Endothelial cell of umbilical vein (primary cell): ENCODE data around the gene RGPD4.

Experiments used
- EZH2 ChIP-seq: IDR thresholded peaks from 2 replicates; pipeline ENCODE4 v1.6.1; 2012; ENCODE audit warnings: borderline replicate concordance, low read depth, mild to moderate bottlenecking, moderate library complexity, low read length, inconsistent platforms; ENCODE audit not compliant: severe bottlenecking
- FOS ChIP-seq: IDR thresholded peaks from 2 replicates; pipeline ENCODE4 v1.6.1; 2011; ENCODE audit warnings: mild to moderate bottlenecking, low read length, moderate library complexity, borderline replicate concordance; ENCODE audit not compliant: insufficient read depth
- JUN ChIP-seq: IDR thresholded peaks from 2 replicates; pipeline ENCODE4 v1.6.1; 2011; ENCODE audit warnings: borderline replicate concordance, low read depth; ENCODE audit not compliant: insufficient read length, insufficient read depth
- POLR2A ChIP-seq: IDR thresholded peaks from 2 replicates; pipeline ENCODE4 v1.6.1; 2012; ENCODE audit warnings: low read depth, mild to moderate bottlenecking, control low read depth, low read length
- TF ChIP-seq, protein P1 (sequence below), 2 donors: IDR thresholded peaks; 1 replicate in 1 of 2; 2 replicates in 1 of 2; pipeline ENCODE4 v1.5.1; 2011; ENCODE audit warnings: low read length in 2 of 2, mild to moderate bottlenecking in 2 of 2, moderate library complexity in 2 of 2, control low read depth in 1 of 2, inconsistent platforms in 1 of 2, low read depth in 1 of 2; ENCODE audit not compliant: insufficient read depth in 1 of 2; ENCODE audit errors: extremely low read depth in 1 of 2

DNA sequence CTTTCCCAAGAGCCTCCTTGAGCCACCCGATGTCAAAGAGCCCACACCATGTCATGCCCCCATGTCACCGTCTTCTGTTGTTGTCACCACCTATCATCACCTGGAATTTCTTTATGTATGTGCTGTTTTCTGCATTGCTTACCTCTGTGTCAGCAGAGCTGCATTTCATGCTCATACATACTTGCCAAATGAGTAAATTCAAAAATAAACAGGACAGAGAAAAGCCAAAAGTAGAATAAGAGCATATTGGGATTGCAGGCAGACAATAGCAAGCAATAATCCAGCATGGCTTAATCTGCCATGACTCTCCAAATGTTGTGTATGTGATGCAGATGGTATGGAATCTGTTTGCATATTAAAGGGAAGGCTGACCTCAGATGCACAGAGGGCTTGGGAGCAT lies 15.3 kb upstream of the RGPD4 start:
- TF ChIP-seq, protein P1, sequence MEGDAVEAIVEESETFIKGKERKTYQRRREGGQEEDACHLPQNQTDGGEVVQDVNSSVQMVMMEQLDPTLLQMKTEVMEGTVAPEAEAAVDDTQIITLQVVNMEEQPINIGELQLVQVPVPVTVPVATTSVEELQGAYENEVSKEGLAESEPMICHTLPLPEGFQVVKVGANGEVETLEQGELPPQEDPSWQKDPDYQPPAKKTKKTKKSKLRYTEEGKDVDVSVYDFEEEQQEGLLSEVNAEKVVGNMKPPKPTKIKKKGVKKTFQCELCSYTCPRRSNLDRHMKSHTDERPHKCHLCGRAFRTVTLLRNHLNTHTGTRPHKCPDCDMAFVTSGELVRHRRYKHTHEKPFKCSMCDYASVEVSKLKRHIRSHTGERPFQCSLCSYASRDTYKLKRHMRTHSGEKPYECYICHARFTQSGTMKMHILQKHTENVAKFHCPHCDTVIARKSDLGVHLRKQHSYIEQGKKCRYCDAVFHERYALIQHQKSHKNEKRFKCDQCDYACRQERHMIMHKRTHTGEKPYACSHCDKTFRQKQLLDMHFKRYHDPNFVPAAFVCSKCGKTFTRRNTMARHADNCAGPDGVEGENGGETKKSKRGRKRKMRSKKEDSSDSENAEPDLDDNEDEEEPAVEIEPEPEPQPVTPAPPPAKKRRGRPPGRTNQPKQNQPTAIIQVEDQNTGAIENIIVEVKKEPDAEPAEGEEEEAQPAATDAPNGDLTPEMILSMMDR (IDR thresholded peaks at IDR 0.05; ENCODE audit: extremely low read depth in 1 of 2, insufficient read depth in 1 of 2, low read depth in 1 of 2, low read length in 2 of 2): no peak
- TF ChIP-seq EZH2 (no peak), FOS (no peak), POLR2A (no peak), JUN (no peak)
